H1 (cell line): Measurements from ENCODE around the gene SH3GL1. TPM values are rescaled to one million over a fixed set of nuclear protein-coding genes. Genes with fewer than 3 reads are reported as not detected.

Source experiments
- ATF2 ChIP-seq: IDR thresholded peaks from 2 replicates; pipeline ENCODE4 v1.6.1; 2012; ENCODE audit warnings: low read length, inconsistent platforms
- ATF3 ChIP-seq: IDR thresholded peaks from 2 replicates; pipeline ENCODE4 v1.6.1; 2011; ENCODE audit warnings: low read depth, mild to moderate bottlenecking, low read length; ENCODE audit not compliant: insufficient read depth
- CHD1 ChIP-seq: IDR thresholded peaks from 2 replicates; pipeline ENCODE4 v1.6.1; 2012; ENCODE audit warnings: low read depth, low read length, improper control_type of control experiment
- CHD2 ChIP-seq: IDR thresholded peaks from 2 replicates; pipeline ENCODE4 v1.6.1; 2012; ENCODE audit warnings: low read length, improper control_type of control experiment
- CREB1 ChIP-seq: IDR thresholded peaks from 2 replicates; pipeline ENCODE4 v1.6.1; 2012; ENCODE audit warnings: inconsistent platforms
- CTCF ChIP-seq, 3 experiments: IDR thresholded peaks; 1 replicate in 2 of 3; 2 replicates in 1 of 3; pipeline versions ENCODE4 v1.5.1 to v1.6.1; 2011; ENCODE audit warnings: low read length in 3 of 3, mild to moderate bottlenecking in 3 of 3, inconsistent platforms in 2 of 3, low read depth in 1 of 3, moderate library complexity in 1 of 3; ENCODE audit not compliant: insufficient read depth in 1 of 3; ENCODE audit errors: control extremely low read depth in 1 of 3
- GABPA ChIP-seq: IDR thresholded peaks from 2 replicates; pipeline ENCODE4 v1.6.1; 2011; ENCODE audit warnings: mild to moderate bottlenecking, low read length, moderate library complexity, borderline replicate concordance; ENCODE audit not compliant: insufficient read depth
- GTF2F1 ChIP-seq: IDR thresholded peaks from 2 replicates; pipeline ENCODE4 v1.6.1; 2012; ENCODE audit warnings: low read depth, low read length, improper control_type of control experiment, borderline replicate concordance
- MAX ChIP-seq: IDR thresholded peaks from 2 replicates; pipeline ENCODE4 v1.6.1; 2012; ENCODE audit warnings: inconsistent platforms
- NANOG ChIP-seq: IDR thresholded peaks from 2 replicates; pipeline ENCODE4 v1.6.1; 2011; ENCODE audit warnings: low read length, low read depth, mild to moderate bottlenecking, inconsistent platforms; ENCODE audit not compliant: insufficient read depth, poor library complexity, severe bottlenecking
- PHF8 ChIP-seq: fragments of 200-600 bp; sonication (generic); conservative IDR thresholded peaks from 2 replicates; pipeline ENCODE4 v1.7.1; 2012; ENCODE audit warnings: low read depth, mild to moderate bottlenecking, inconsistent platforms, low read length, moderate library complexity
- POLR2A ChIP-seq, 2 experiments: IDR thresholded peaks; 1 replicate in 1 of 2; 2 replicates in 1 of 2; pipeline ENCODE4 v1.6.1; 2011; ENCODE audit warnings: low read depth in 2 of 2, low read length in 2 of 2, mild to moderate bottlenecking in 2 of 2; ENCODE audit errors: control extremely low read depth in 1 of 2
- RBBP5 ChIP-seq: IDR thresholded peaks from 2 replicates; pipeline ENCODE4 v1.7.1; 2012; ENCODE audit warnings: low read depth, mild to moderate bottlenecking, inconsistent platforms, low read length, moderate library complexity, borderline replicate concordance
- RXRA ChIP-seq: IDR thresholded peaks from 2 replicates; pipeline ENCODE4 v1.6.1; 2011; ENCODE audit warnings: low read depth, mild to moderate bottlenecking, low read length, moderate library complexity; ENCODE audit not compliant: insufficient read depth
- SIN3A ChIP-seq, 2 experiments: IDR thresholded peaks in 1 of 2; conservative IDR thresholded peaks in 1 of 2; 2 replicates each; pipeline ENCODE4 v1.6.1; 2011 to 2012; ENCODE audit warnings: low read length in 2 of 2, improper control_type of control experiment in 1 of 2, low read depth in 1 of 2, mild to moderate bottlenecking in 1 of 2
- SIRT6 ChIP-seq: IDR thresholded peaks from one replicate; pipeline ENCODE4 v1.7.1; 2012; ENCODE audit warnings: low read length, inconsistent platforms
- SP1 ChIP-seq: IDR thresholded peaks from 2 replicates; pipeline ENCODE4 v1.6.1; 2011; ENCODE audit warnings: low read depth, low read length
- SP2 ChIP-seq: IDR thresholded peaks from 2 replicates; pipeline ENCODE4 v1.6.1; 2012; ENCODE audit warnings: mild to moderate bottlenecking, low read length, inconsistent platforms
- TCF12 ChIP-seq: IDR thresholded peaks from 2 replicates; pipeline ENCODE4 v1.6.1; 2011; ENCODE audit warnings: low read depth, mild to moderate bottlenecking, low read length
- polyA plus RNA-seq, 7 experiments: library from polyadenylated mRNA; depleted of rRNA in 3 of 7; stranded (reverse) in 5 of 7; unstranded in 2 of 7; fragments of >200 nt in 5 of 7; fragments of 200-250 nt in 2 of 7; gene quantifications; 1 replicate in 5 of 7; 2 replicates in 1 of 7; 4 replicates in 1 of 7; pipeline versions ENCODE4 v1.2.1 to v1.2.3, GENCODE V29; 2011 to 2013; ENCODE audit warnings: missing spikeins in 2 of 7, mixed read lengths in 2 of 7
- total RNA-seq: library from RNA; stranded (reverse); fragmentation: NEBNext Ultra II Directional; extraction: Animal tissue kit (Norgen Biotek cat#: 25700); gene quantifications from 2 replicates; pipeline ENCODE4 v1.2.1, GENCODE V29; 2021

Gene SH3GL1
- total and polyA plus RNA-seq, 2 of the 8 experiments (the other 6 are each of a cell fraction or from before 2014, with no cell fraction given): 81.5 to 102 TPM

- TF ChIP-seq CREB1: peak; percentile 52
- TF ChIP-seq TCF12: no peak
- no peak for TF ChIP-seq RXRA
- peak; percentile 96 for TF ChIP-seq CHD2
- 0 out of 2 replicates have a peak, but pooled peaks have one; percentile 43 for TF ChIP-seq CHD1
- peak; percentile 80 for TF ChIP-seq PHF8
- peak; percentile 60 for TF ChIP-seq SP2
- peak; percentile 23; the same call in 1 of the 2 replicates for TF ChIP-seq ATF2
- TF ChIP-seq ATF3: peak; percentile 88
- TF ChIP-seq CTCF (IDR thresholded peaks at IDR 0.05; ENCODE audit: control extremely low read depth in 1 of 3, insufficient read depth in 1 of 3, low read depth in 1 of 3, low read length in 3 of 3): peak; percentile 23 to 50 (median 35); a peak in 3 of 4 replicates
- peak; percentile 55 for TF ChIP-seq MAX
- 0 out of 2 replicates have a peak, but pooled peaks have one; percentile 58 for TF ChIP-seq RBBP5
- no peak for TF ChIP-seq NANOG
- peak; percentile 15 to 33; a peak in 1 of 4 replicates for TF ChIP-seq SIN3A (conservative IDR thresholded peaks at IDR 0.05 in 1 of 2, IDR thresholded peaks at IDR 0.05 in 1 of 2; ENCODE audit: low read depth in 1 of 2, low read length in 2 of 2)
- peak; percentile 31; the same call in 1 of the 2 replicates for TF ChIP-seq GABPA
- TF ChIP-seq SIRT6: no peak
- peak; percentile 100 for TF ChIP-seq SP1
- TF ChIP-seq GTF2F1: peak; percentile 50; the same call in 1 of the 2 replicates
- TF ChIP-seq POLR2A (IDR thresholded peaks at IDR 0.05; ENCODE audit: control extremely low read depth in 1 of 2, low read depth in 2 of 2, low read length in 2 of 2): peak; percentile 93 to 99
Measured at GRCh38 chr19:4342615-4343369, 57.6 kb downstream of the SH3GL1 start (continued).
